ENCODE data around the gene DUSP14. TPM values are rescaled to one million over a fixed set of nuclear protein-coding genes. Genes with fewer than 3 reads are reported as not detected.

The DUSP14 gene
- polyA plus RNA-seq, 3 donors = 3.2 to 35.1 (median 13.0) TPM

DNA sequence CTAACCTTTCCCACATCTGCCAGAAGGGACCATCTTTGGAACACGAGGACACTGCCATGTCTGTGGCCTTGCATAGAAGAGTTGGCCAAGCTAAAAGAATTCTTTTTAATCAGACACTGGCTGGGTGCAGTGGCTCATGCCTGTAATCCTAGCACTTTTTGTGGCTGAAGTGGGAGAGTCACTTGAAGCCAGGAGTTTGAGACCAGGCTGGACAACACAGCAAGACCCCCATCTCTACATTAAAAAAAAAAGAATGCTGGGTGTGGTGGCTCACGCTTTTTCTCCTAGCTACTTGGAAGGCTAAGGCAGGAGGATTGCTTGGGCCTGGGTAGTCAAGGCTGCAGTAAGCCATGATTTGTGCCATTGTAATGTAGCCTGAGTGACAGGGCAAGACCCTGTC lies 9.3 kb upstream of the DUSP14 start:
- WGBS, 3 donors = 88 to 97% (median 97%) methylated on average over 2 of the region's 2 CpGs
- H3K27ac ChIP-seq (ENCODE audit: low read depth, low read length) = no peak overlapping the region

DNA sequence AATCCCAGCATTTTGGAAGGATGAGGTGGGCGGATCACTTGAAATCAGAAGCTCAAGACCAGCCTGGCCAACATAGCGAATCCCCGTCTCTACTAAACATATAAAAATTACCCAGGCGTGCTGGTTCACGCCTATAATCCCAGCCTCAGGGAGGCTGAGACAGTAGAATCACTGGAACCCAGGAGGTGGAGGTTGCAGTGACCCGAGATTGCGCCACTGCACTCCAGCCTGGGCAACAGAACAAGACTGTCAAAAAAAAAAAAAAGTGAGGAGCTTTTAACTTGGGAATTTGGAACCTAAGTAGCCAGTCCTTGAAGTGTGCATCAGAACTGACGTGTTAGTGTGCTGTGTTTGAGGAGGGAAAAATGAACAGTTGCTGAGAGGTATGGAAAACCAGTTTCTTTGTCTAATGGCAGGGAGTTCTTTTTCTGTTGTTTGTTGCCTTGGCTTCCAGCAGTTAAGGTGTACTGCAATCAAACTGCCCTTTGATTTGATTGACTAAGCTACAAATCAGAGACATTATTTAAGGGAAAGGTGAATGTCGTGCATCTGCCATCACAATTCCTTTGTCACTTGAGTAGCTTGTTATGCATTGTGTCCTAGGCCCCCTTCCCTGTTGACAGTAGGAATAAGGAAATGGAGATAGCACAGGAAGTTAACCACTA lies 8.6 kb upstream of the DUSP14 start:
- WGBS, 3 donors = 83 to 94% (median 93%) methylated on average over 9 of the region's 9 CpGs

DNA sequence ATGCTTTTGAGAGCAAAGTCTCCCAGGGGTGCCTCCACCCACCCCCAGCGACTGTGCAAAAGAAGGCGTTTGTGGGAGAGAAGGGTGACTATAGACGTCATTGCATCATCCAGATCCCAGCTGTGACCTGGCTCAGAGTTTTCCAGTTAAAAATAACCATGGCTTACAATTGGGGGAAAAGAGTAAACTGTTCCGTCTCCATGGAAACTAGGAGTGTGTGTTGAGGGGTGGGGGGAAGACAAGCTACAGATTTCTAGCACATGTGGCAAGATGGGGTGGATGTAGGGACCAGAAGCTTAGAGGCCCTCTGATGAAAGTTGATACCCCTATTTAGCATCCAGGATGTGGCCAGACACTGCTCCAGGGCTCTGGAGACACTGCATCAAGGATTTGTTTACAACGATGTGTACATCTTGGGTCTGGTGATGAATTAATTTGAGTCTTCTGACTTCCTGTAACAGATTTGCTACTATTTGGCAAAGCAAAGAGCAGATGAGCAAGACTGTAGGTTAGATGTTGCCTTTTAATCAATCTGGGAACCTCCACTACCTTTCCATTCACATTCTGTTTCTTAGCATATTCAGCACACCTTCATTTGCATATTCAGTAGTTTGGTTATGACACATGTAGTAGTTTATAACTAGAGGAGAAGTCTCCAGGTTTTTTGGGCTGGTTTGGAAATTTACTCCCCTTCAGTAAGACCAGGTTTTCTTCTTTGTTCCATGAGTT lies 6.2 kb upstream of the DUSP14 start:
- 38 to 61% (median 43%) methylated on average over 5 of the region's 5 CpGs for WGBS, 3 donors
- no peak overlapping the region for H3K27ac ChIP-seq (ENCODE audit: low read depth, low read length)

More for the DNA sequence above, 8.6 kb upstream of the DUSP14 start:
- no peak overlapping the region for H3K27ac ChIP-seq (ENCODE audit: low read depth, low read length)

DNA sequence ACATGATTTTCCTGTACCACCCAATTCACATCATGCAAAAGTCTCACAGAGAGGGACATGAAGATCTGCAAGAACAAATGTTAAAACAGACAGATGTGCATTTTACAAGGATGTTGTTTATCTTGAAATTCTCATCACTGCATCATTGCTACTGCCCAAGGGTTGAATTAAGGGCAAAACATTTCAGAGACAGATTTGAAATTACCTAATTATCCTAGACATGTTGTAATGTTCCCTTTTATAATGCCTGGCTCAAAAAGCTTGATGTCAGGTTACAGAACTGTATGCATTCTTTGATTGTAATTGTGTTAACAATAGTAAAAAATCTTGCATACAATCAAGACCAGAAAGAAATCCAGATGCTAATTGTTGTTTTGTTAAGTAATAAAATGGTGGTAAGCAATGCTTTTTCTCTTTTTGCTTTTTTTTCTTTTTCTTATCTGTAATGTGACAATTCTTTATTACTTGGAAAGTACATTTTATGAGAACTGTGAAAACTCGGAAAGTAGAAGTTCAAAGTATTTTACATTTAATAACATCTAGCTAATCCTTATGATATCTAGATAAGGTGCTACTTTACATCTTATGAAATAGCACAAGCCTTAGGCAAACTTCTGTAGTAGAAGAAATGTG lies 3.6 kb upstream of the DUSP14 start:
- no peak overlapping the region for H3K27ac ChIP-seq (ENCODE audit: low read depth, low read length)
- WGBS, 3 donors = 73 to 84% (median 79%) methylated on average over 1 of the region's 1 CpG

DNA sequence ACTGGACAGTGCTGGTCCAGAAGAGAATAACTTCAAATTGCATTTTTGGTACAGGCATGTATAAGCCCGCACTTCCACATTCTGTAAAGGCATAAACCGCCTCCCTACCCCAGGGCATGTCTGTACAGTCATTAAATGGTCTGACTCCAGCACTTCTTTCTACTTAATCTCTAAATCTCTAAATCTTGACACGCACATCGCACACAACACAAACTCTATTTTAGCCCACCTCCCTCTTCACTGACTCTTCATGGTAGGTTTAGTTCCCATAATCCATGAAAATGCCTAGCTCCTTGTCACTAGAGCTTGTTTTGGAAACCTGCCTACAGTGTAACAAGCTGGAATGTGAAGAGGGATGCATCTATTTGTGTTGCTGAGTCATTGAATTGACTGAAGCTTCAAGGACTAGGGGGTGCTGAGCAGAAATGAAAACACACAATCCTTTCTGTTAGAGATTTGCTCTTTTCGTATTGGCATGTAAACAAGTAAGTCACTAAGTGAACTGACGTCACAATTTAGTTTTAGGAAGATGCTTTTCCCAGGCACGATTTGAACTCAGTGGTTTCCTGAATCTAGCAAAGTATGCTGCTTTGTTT lies 1.6 kb upstream of the DUSP14 start:
- no peak overlapping the region for H3K27ac ChIP-seq (ENCODE audit: low read depth, low read length)
- WGBS, 3 donors = 34 to 35% (median 34%) methylated on average over 7 of the region's 7 CpGs

DNA sequence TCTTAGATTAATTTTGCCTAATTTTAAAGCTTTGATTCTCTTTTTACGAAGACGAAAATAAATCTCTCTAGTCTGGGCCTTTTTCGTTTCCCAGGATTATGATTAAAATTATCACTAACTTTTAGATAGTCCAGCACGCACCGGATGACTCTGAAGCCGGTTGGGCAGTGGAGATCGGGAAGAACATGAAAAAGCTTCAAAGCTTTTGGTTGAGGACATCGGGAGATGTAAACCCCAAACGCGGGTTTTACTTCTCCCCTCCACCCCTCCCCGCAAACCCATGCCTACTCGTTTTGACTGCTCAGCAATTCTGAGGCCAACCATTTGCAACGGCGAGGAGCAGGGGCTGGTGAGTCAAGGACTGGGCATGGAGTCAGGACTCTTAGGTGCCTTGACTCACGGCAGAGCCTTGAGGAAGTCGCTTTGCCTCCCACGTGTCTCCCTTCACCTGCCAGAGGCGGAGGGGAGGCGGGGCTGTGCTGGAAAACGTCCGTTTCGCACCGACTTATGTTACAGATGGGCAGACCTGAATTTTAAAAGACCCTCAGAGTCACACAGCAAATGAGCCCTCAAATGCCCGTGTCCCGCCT lies 989 bp upstream of the DUSP14 start:
- WGBS, 3 donors = 1 to 2% (median 1%) methylated on average over 25 of the region's 25 CpGs
- no peak overlapping the region for H3K27ac ChIP-seq (ENCODE audit: low read depth, low read length)

DNA sequence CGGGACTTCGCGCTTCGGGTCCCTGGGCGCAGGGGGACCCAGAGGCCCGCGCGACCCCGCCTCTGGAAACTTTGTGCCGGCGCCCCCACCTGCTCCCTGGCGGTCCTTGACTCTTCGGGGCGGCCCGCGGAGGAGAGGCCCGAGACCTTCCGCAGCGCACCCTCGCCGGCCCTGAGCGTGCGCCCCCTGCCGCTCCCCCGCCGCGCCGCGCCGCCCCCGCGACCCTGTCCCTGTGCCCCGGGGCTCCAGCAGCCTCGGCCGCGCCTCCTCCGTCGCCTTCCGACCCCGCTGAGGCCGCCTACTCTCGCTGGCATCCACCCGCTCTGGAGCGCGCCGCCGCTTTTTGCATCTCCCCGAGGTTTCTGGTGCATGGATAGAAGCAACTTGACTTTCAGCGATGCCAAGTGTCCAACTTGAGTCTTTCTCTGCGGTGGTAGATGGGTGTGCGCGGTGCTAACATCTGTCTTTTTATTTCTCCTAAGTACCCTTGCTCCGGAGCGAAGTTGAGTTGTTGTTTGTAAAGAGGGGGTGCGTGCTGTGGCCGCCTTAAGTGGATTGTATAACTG lies 414 bp downstream of the DUSP14 start:
- WGBS, 3 donors = 0 to 1% (median 1%) methylated on average over 32 to 56 of the region's 56 CpGs
- no peak overlapping the region for H3K27ac ChIP-seq (ENCODE audit: low read depth, low read length)

DNA sequence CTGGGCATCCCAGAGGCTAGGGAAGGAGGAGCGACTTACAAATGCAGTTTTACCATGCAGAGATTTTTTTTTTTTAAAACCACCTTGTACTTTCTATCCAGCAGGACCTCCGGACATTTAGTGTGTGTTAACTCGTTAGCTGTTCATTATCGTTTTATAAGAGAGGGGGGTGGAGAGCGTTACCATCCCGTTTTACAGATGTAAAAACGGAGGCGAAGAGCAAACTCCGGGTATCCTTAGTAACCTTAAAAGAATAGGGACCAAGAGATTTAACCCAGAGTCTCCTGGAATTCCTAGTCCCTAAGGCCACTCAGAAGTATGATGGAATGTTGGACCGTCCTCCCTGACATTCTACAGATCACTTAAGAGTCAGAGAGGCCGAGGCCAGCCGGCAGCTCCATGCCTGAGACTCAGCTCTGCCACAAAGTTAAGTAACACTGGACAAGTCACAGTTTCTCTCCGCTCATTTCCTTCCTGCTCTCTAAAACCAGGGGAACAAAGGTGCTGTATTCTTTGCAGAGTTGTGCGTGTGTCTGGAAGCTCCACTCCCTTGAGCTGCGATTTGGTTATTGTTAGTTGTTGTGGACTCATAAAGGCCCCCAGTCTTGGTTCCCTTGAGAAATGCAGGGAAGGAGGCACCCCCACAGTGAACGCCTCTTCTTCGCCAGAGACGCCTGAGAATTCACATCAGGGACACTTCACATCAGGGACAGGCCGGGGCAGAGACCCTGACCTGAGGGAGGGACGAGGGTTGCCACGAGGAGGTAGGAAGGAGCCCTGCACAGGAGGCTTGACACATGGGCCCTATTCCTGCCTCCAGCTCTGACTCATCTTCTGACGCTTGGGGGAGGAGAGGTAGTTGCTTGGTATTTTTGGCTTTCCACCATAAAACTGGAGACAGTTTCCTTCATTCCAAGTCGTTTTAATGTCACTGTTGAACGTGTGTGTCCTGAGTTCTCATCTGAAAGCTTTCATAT lies 1.2 kb downstream of the DUSP14 start:
- WGBS, 3 donors = 18 to 50% (median 24%) methylated on average over 24 of the region's 24 CpGs

DNA sequence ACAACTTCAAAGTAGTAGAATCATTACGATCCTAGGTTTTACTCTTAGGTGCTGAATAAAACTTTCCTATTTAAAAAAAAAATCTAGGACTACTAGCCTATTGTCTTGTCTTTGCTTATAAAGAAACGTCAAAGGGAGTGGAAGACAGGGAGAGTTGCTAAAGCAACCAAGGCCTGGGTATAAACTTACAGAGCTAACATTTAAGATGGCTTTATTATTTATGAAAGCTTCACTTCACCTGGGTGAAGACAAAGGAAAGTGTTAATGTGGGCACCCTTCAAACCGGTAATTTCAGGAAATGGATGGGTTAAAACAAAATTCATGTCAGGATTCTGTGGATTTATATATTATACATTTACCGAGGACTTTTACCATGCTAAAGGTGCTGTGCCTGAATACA lies 2.5 kb downstream of the DUSP14 start:
- WGBS, 3 donors = 60 to 68% (median 67%) methylated on average over 4 of the region's 4 CpGs
- H3K27ac ChIP-seq (ENCODE audit: low read depth, low read length) = no peak overlapping the region

More for the DNA sequence above, 1.2 kb downstream of the DUSP14 start:
- peak overlapping the region; percentile 8 for H3K27ac ChIP-seq (ENCODE audit: low read depth, low read length)

DNA sequence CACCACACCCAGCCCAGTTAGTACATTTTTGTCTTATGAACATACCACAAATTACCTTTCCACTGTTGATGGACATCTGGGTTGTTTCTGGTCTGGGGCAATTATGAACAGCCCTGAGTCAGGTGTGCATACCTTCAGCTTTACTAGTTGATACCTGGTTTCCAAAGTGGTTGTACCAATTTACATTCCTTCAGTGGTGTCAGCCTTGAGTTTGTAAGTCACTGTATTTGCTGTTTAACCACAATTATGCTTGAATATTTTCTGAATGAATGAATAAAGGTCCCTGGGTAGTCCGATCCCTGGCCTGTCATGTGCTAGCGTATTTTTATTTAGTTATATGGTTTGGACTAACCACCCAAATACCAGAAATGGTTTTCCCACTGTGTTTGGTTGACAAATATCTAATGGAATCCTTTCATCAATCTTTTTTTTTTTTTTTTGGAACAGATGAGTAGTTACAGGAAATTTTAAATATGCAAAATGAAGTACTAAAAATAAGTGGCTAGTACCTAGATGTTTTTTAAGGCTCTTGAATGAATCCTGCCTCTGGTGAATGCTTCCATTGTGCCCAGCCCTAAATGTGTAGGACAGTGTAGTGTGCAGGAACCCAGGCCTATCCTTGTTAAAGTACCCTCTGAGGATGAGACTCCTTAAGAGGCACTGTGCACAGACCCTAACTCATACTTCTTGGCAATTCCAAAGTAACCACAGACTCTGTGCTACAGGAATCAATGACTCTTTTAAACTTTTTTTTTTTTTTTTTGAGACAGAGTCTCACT lies 3.7 kb downstream of the DUSP14 start:
- no peak overlapping the region for H3K27ac ChIP-seq (ENCODE audit: low read depth, low read length)
- 87 to 88% (median 88%) methylated on average over 2 of the region's 2 CpGs for WGBS, 3 donors

DNA sequence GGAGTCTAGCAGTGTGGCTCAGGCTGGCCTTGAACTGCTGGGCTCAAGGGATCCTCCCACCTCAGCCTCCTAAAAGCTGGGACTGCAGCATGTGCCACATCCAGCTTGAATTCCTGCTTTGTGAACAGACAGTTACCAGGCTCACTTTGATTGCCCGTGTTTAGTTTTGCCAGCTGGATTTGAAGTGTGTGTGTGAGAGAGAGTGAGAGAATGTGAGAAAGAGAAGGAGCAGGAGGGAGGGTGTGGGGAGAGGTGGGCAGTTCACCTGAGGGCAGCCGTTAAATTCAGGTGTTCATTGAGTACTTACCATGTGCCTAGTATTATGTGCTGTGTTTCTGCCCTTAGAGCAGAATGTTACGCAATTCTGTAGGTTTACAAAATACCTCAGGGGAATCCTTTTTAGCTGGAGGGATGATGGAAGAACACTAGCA lies 4.7 kb downstream of the DUSP14 start:
- no peak overlapping the region for H3K27ac ChIP-seq (ENCODE audit: low read depth, low read length)
- 70 to 79% (median 79%) methylated on average over 3 of the region's 3 CpGs for WGBS, 3 donors

DNA sequence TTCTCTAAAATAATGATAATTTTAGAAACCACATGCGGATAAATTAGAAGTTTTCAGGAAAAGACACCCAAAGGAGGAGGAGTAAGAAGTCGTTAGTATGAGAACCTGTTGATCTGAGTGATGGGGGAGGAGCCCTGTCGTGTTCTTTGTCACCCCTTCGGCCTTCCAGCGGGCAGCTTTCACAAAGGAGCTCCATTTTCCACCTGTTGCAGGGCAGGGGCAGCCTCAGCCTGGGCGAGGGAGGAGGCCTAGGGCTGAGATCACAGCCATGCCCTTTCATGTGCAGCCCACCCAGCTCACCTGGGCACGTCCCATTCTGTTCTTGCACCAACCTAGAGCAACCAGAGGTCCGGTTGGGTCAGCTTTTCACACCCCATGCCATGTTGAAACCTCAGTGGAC lies 5.3 kb downstream of the DUSP14 start:
- H3K27ac ChIP-seq (ENCODE audit: low read depth, low read length) = no peak overlapping the region
- 81 to 89% (median 89%) methylated on average over 8 of the region's 8 CpGs for WGBS, 3 donors

DNA sequence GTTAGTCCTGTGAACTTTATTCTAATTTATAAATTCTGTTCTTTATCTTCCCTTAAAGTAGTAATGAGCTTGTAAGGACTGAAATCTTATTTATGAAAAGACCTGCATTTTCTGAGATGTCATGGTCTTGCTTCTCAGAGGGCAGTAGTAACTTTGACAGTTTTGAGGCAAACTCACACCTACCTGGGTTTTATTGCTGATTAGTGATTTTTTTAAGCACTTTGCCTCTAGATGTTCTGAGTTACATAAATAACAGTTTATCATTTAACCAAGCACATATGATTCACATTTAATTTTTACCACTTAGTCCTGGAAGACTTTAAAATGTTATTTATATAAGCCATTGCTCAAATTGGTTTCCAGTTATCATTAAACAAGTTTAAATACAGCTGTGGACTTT lies 10.7 kb downstream of the DUSP14 start:
- no peak overlapping the region for H3K27ac ChIP-seq (ENCODE audit: low read depth, low read length)

DNA sequence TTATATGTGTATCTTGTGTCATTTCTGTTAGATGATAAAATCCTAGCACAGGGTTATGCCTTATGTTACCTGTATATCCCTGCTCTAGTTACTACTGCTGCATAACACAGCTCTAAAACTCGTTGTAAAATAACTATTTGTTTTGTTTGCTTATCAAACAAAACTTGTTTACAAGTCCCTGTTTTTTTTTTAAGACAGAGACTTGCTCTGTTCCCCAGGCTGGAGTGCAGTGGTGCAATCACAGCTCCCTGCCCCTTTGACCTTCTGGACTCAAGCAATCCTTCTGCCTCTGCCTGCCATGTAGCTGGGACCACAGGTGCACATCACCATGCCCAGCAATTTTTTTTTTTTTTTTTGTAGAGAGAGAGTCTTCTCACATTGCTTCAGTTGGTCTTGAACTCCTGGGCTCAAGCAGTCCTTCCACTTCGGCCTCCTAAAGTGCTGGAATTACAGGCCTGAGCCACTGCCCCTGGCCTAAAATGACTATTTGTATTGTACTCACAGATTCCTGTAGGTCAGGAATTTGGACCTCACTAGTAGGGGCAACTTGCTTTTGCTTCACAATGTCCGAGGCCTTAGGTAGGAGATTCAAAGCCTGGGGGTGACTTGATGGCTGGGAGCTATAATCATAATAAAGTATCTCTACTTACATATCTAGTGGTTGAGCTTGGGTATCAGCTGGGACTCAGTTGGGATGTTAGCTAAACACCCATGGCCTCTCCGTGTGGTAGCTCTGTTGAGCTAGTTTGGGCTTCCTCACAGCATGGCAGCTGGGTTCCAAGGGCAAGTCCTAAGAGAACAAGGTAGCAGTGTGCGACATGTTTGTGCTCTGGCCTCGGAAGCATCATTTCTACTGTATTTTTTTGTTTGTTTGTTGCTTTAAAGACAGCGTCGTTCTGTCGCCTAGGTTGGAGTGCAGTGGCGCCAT lies 12.6 kb downstream of the DUSP14 start:
- WGBS, 3 donors = 87 to 89% (median 87%) methylated on average over 10 of the region's 10 CpGs
- no peak overlapping the region for H3K27ac ChIP-seq (ENCODE audit: low read depth, low read length)

DNA sequence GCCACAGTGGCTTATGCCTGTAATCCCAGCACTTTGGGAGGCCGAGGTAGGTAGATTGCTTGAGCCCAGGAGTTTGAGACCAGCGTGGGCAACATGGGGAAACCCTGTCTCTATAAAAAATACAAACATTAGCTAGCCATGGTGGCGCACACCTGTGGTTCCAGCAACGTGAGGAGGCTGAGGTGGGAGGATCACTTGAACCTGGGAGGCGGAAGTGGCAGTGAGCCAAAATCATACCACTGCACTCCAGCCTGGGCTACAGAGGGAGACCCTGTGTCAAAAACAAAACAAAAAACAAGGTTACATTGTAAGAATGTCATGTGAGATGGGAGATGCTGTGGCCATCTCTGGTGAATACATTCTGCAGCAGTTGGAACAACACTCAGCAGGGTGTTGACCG lies 13.5 kb downstream of the DUSP14 start:
- WGBS, 3 donors = 94 to 96% (median 96%) methylated on average over 6 of the region's 6 CpGs
- no peak overlapping the region for H3K27ac ChIP-seq (ENCODE audit: low read depth, low read length)

DNA sequence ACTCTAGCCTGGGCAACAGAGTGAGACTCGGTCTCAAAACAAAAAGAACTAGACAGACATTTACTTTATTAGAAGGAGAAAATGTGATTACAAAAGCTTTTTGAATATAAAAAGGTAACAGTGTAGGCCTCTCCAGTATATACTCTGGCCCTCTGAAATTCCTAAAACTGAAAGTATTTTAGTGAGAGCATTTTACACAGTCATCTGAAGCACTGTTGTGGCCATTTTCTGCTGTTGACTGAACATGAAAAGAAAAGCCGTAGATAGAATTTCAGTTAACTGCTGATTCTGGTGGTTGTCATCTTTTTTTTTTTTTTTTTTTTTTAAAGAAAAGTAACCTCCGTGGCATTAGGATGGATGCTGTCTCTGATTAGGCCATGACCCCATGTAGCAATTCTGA lies 15.6 kb downstream of the DUSP14 start:
- H3K27ac ChIP-seq (ENCODE audit: low read depth, low read length) = no peak overlapping the region
- 91 to 92% (median 92%) methylated on average over 3 of the region's 3 CpGs for WGBS, 3 donors
